ENCODE measurements around the gene ADAMTS16.

- TF ChIP-seq CTCF (IDR thresholded peaks at IDR 0.05; ENCODE audit: poor library complexity) (no peak), EZH2phosphoT487 (IDR thresholded peaks at IDR 0.05; ENCODE audit: low read depth, severe bottlenecking, unreplicated experiment) (no peak)
Measured at GRCh38 chr5:5291357-5291756, 151.2 kb downstream of the ADAMTS16 start.

All from hepatocyte (in vitro differentiated cells).